SU-DHL-6 (cell line): ENCODE data around the gene AKTIP.

ENCODE experiments used
- CTCF ChIP-seq: fragments of 200-600 bp; sonication (generic); IDR thresholded peaks from one replicate; pipeline ENCODE4 v1.5.1; 2017; ENCODE audit warnings: antibody characterized with exemption, mild to moderate bottlenecking, low read length, moderate library complexity; ENCODE audit not compliant: insufficient read depth, poor library complexity, severe bottlenecking
- EZH2phosphoT487 ChIP-seq: fragments of 200-600 bp; sonication (generic), shearing (Covaris generic); conservative IDR thresholded peaks from 2 replicates; pipeline ENCODE4 v1.6.1; 2018; ENCODE audit warnings: mild to moderate bottlenecking, antibody characterized with exemption, low read length, moderate library complexity, mixed read lengths

- TF ChIP-seq CTCF (no peak), EZH2phosphoT487 (no peak)
Measured at GRCh38 chr16:53489755-53490154, 13.3 kb downstream of the AKTIP start.
